Stimulated activated CD8-positive, alpha-beta memory T cell treated with anti-CD3 and anti-CD28 coated beads, Interleukin-15, amount 100 ng/mL, for 1 hour (primary cell): ENCODE results near the gene HGF.
"Not testable (repeated sequence)": the region's sequence is repeated elsewhere in the genome, so short reads cannot be mapped to it uniquely, and the experiment has no call there.

Experiments
- DNase-seq: peaks from one replicate; pipeline ENCODE4 v3.0.0-alpha.2; 2020; ENCODE audit warnings: low read depth

Gene HGF

GRCh38 chr7:81769891-81770727 is at the start of gene HGF:
HGF (minus strand) TSS chr7:81770047; CDS start chr7:81769971, 76 bp downstream.
- DNase-seq = no peak

- DNase-seq = no peak
These were observed 46.5 kb upstream of the HGF start for GRCh38 chr7:81816312-81816711.

- DNase-seq = not testable (repeated sequence)
These were observed 43.1 kb upstream of the HGF start for GRCh38 chr7:81812866-81813476.

GRCh38 chr7:81811956-81812865 is 42.4 kb upstream of the HGF start:
- DNase-seq = no peak

- no peak for DNase-seq
These were observed 40.8 kb upstream of the HGF start for GRCh38 chr7:81810476-81811155.

GRCh38 chr7:81808310-81808709 is 38.5 kb upstream of the HGF start:
- not testable (repeated sequence) for DNase-seq

- DNase-seq = no peak
These were observed 33.4 kb upstream of the HGF start for GRCh38 chr7:81803267-81803666.

- DNase-seq = no peak
These were observed 32.4 kb upstream of the HGF start for GRCh38 chr7:81802251-81802650.

GRCh38 chr7:81801532-81801931 is 31.7 kb upstream of the HGF start:
- DNase-seq = no peak

GRCh38 chr7:81791568-81792518 is 22.0 kb upstream of the HGF start:
- DNase-seq = no peak

GRCh38 chr7:81790686-81791085 is 20.8 kb upstream of the HGF start:
- no peak for DNase-seq

- DNase-seq = no peak
These were observed 20.3 kb upstream of the HGF start for GRCh38 chr7:81790120-81790500.

- DNase-seq = no peak
These were observed 19.7 kb upstream of the HGF start for GRCh38 chr7:81789406-81790119.

GRCh38 chr7:81788246-81788645 is 18.4 kb upstream of the HGF start:
- DNase-seq = no peak

GRCh38 chr7:81783818-81784217 is 14.0 kb upstream of the HGF start:
- no peak for DNase-seq

GRCh38 chr7:81780914-81781693 is 11.3 kb upstream of the HGF start:
- DNase-seq = no peak

GRCh38 chr7:81779706-81780105 is 9.9 kb upstream of the HGF start:
- DNase-seq = no peak

- no peak for DNase-seq
These were observed 7.8 kb upstream of the HGF start for GRCh38 chr7:81777697-81778096.

- DNase-seq = no peak
These were observed 7.2 kb upstream of the HGF start for GRCh38 chr7:81776948-81777630.
